Measurements from ENCODE around the gene PCSK4. TPM values are rescaled to one million over a fixed set of nuclear protein-coding genes. Genes with fewer than 3 reads are reported as not detected.

PCSK4 gene
- total RNA-seq, 1 donor from 2014 or later, result 5.4 TPM

DNA sequence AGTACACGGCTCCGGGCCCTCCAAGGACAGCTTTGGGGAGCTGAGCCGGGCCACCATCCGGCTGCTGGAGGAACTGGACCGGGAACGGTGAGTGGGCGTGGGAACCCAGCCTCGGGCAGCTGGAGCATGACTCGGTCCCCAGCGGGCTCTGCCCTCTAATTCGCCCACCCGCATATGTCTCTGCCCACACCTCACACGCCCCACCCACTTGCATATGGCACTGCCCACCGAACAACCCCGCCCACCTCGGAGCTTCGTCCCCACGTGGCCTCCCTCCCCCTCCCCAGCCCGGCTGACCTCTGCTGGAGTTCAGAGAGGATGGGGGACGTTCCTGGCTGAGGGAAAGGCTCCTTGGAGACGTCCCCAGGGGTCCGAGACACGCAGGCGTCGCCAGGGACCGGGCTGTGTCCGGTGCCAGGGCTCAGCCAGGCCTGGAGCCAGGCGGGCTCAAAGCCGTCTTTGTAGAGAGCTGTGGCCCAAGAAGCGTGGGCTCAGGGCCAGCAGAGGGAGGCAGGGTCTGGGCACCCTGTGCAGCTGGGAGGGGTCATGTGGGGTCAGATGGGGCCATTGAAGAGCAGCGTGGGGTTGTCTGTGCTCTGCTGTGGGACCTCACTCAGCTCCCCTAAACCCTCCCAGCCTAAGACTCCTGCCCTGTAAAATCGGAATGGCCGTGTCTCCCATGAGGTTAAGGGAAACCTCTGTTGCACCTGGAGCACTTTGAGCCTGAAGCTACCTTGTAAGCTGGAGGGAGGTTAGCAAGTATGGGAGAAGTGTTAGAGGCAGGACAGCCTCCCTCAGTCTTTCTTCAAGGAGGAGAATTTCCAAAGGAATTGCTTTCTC is 36.4 kb downstream of the PCSK4 start:
- intact Hi-C loops (cut with DNase I), result no loop called here
- Histone ChIP-seq H3K9me3 (no peaks in the 10 kb centered on the region), H3K4me3 (no peak overlapping the region), H3K4me1 (peaks cover 31% of the 10 kb centered on the region), H3K27me3 (peaks cover 29% of the 10 kb centered on the region), H3K27ac (no peak overlapping the region), H3K36me3 (no peaks in the 10 kb centered on the region)
- TF ChIP-seq, protein P1, sequence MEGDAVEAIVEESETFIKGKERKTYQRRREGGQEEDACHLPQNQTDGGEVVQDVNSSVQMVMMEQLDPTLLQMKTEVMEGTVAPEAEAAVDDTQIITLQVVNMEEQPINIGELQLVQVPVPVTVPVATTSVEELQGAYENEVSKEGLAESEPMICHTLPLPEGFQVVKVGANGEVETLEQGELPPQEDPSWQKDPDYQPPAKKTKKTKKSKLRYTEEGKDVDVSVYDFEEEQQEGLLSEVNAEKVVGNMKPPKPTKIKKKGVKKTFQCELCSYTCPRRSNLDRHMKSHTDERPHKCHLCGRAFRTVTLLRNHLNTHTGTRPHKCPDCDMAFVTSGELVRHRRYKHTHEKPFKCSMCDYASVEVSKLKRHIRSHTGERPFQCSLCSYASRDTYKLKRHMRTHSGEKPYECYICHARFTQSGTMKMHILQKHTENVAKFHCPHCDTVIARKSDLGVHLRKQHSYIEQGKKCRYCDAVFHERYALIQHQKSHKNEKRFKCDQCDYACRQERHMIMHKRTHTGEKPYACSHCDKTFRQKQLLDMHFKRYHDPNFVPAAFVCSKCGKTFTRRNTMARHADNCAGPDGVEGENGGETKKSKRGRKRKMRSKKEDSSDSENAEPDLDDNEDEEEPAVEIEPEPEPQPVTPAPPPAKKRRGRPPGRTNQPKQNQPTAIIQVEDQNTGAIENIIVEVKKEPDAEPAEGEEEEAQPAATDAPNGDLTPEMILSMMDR (IDR thresholded peaks at IDR 0.05), result no peak
- TF ChIP-seq POLR2AphosphoS5 (IDR thresholded peaks at IDR 0.05; ENCODE audit: insufficient read depth in 1 of 2, low read depth in 1 of 2), result no peak
- no peak for TF ChIP-seq POLR2A (IDR thresholded peaks at IDR 0.05)
- no peak for DNase-seq (ENCODE audit: extremely low spot score in 2 of 2)

DNA sequence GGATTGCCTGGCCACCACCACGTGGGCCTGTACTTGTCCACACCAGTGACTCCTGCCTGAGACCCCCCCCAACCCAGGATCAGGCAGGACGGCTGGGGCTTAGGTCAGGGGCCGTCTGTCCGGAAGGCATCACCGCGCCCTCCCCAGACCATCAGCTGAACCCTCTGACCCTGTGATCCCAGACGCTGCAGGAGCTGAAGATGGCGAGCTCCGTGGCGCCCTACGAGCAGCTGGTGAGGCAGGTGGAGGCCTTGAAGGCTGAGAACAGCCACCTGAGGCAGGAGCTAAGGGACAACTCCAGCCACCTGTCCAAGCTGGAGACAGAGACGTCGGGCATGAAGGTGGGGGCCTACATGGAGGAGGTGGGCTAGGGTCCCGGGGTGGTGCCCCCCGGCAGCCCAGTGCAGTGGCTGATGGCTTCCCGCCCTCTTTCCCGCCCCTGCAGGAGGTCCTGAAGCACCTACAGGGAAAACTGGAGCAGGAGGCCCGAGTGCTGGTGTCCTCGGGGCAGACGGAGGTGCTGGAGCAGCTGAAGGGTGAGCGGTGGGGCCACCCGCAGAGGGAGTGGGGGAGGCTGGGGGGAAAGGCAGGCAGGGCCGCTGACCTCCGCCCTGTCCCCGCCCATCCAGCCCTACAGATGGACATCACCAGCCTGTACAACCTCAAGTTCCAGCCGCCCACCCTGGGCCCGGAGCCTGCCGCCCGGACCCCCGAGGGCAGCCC is 37.2 kb downstream of the PCSK4 start:
- H3K36me3 ChIP-seq, result no peaks in the 10 kb centered on the region
- H3K27ac ChIP-seq, result no peak overlapping the region
- no peaks in the 10 kb centered on the region for H3K9me3 ChIP-seq
- no peak overlapping the region for H3K4me3 ChIP-seq
- peaks cover 31% of the 10 kb centered on the region for H3K4me1 ChIP-seq
- no peak for TF ChIP-seq POLR2A (IDR thresholded peaks at IDR 0.05)
- TF ChIP-seq, protein P1 (IDR thresholded peaks at IDR 0.05), result no peak
- no peak for TF ChIP-seq POLR2AphosphoS5 (IDR thresholded peaks at IDR 0.05; ENCODE audit: insufficient read depth in 1 of 2, low read depth in 1 of 2)
- DNase-seq (ENCODE audit: extremely low spot score in 2 of 2), result no peak
- H3K27me3 ChIP-seq, result peaks cover 29% of the 10 kb centered on the region
- intact Hi-C loops (cut with DNase I), result no loop called here

DNA sequence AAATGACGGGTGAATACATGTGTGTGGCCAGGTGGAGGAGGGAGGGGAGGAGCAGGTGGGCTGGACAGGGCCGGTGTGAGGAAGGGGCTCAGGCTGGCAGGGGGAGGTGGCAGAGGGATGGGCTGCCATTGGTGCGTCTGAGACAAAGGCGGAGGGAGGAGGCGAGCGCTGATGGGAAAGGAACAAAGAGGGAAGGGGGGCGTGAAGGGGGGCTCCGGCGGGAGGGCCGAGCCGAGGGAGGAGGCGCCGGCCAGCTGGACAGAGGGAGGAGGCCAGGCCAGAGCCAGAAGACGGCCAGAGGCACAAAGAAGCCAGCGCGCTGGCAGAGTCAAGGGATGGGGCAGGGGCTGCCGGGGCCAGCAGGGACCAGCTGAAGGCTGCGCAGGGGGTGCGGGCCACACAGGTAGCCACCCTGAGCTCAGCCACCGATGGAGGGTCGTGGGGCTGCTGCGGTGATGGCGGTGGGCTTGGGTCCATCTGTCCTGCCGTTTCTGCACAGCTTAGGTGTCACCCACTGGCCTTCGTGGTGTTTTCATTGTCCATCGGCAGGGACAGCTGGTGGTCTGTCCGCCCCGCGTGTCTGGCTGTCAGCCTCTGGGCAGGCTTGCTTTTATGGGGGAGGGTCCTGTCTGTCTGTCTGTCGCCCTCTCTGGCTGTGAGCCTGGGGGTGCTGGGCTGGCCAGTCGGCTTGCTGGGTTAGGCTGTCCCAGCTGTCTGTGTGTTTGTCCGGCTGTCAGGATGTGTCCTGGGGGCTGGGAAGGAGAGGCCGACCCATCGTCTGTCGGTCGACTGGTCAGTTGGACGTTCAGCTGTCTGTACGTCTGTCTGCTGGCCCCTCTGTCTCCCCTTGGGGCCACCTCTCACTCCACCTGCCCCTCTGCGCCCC is 38.0 kb downstream of the PCSK4 start:
- Histone ChIP-seq H3K27me3 (peaks cover 37% of the 10 kb centered on the region), H3K9me3 (no peaks in the 10 kb centered on the region), H3K27ac (no peak overlapping the region), H3K4me3 (no peak overlapping the region), H3K36me3 (no peaks in the 10 kb centered on the region), H3K4me1 (peaks cover 32% of the 10 kb centered on the region)
- TF ChIP-seq, protein P1 (IDR thresholded peaks at IDR 0.05), result no peak
- TF ChIP-seq POLR2A (IDR thresholded peaks at IDR 0.05) (no peak), POLR2AphosphoS5 (IDR thresholded peaks at IDR 0.05; ENCODE audit: insufficient read depth in 1 of 2, low read depth in 1 of 2) (no peak)
- no peak for DNase-seq (ENCODE audit: extremely low spot score in 2 of 2)
- intact Hi-C loops (cut with DNase I), result no loop called here

DNA sequence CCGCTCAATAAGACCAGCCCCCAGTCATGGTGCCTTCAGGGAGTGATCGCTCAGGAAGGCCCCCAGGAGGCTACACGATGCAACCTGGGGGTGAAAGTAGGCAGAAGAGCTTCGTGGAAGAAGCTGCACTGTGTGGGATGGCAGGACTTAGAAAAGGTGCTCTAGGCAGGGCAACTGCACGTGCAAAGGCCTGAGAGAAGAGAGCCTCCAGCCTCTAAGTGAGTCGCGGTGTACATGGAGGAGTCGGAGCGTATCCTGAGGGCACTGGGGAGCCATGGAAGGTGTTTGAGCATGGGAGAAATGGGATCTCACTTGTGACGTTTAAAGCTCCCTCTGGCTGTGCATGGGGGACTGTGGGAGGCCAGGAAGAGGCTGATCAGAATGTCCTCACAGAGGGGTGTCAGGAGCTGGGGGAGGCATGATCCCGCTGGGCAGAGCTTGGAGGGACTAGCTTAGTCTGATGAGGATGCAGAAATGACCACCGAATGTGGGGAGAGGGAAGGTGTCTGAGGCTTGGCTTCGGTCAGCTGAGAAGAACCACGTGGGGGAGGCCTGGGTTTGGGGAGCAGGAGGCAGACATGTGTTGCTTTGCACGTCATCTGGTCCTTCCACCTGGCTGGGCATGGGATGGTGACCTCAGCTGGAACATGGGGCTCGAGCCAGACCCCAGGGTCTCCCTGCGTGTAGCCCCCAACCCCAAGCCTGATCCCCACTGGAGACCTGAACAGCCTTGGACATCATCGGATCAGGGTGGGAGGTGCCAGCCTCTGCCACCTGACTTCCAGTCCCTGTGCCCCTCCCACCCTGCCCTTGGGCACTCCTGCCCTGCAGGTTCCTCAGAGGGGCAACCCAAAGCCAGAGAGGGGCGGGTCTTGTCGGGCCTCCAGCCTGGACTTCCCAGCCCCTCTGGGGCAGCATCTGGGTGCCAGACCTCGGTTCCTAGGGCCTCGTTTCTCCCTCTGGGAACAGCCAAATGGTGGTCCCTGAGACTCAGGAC is 39.1 kb downstream of the PCSK4 start:
- intact Hi-C loops (cut with DNase I), result no loop called here
- peaks cover 34% of the 10 kb centered on the region for H3K4me1 ChIP-seq
- TF ChIP-seq POLR2A (IDR thresholded peaks at IDR 0.05), result no peak
- no peak for TF ChIP-seq POLR2AphosphoS5 (IDR thresholded peaks at IDR 0.05; ENCODE audit: insufficient read depth in 1 of 2, low read depth in 1 of 2)
- TF ChIP-seq, protein P1 (IDR thresholded peaks at IDR 0.05), result no peak
- no peaks in the 10 kb centered on the region for H3K36me3 ChIP-seq
- H3K27me3 ChIP-seq, result peaks cover 42% of the 10 kb centered on the region
- no peak for DNase-seq (ENCODE audit: extremely low spot score in 2 of 2)
- no peak overlapping the region for H3K27ac ChIP-seq
- H3K4me3 ChIP-seq, result no peak overlapping the region
- no peaks in the 10 kb centered on the region for H3K9me3 ChIP-seq

Measured in vagina (tissue), 2 donors.